C4-2B (cell line): ENCODE results near the gene CREB5.
A peak's percentile ranks its signal among the peaks of the same experiment; 100 is the strongest.

Experiments used
- H3K27ac ChIP-seq: fragments of 450-650 bp; 2 replicates; pipeline ENCODE4 v1.5.1; 2017
- ZFX ChIP-seq: fragments of 450-650 bp; IDR thresholded peaks from 2 replicates; pipeline ENCODE4 v1.6.1; 2017
- TF ChIP-seq, protein P1 (sequence below): fragments of 450-650 bp; conservative IDR thresholded peaks from 2 replicates; pipeline ENCODE4 v1.5.1; 2017; ENCODE audit warnings: mild to moderate bottlenecking

Gene CREB5

DNA sequence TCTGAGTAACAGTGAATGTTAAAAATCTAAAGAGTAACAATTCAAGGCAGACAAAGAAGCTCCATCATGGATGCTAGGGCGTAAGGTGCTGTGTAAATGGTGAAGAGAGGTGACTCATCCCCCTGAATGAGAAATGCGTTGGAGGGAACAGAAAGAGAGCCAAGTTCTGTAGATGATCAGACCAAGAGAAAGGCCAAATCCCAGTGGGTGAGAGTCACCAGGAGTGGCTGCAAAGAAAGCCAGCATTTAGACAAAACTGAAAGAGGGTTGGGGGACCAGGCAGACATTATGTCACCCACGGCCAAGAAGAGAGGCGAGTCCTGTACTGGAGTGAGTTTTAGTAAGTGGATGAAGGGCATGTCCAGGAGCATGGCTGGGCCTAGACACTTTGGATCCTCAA, 392.7 kb downstream of the CREB5 start:
- no peak for TF ChIP-seq ZFX
- TF ChIP-seq, protein P1, sequence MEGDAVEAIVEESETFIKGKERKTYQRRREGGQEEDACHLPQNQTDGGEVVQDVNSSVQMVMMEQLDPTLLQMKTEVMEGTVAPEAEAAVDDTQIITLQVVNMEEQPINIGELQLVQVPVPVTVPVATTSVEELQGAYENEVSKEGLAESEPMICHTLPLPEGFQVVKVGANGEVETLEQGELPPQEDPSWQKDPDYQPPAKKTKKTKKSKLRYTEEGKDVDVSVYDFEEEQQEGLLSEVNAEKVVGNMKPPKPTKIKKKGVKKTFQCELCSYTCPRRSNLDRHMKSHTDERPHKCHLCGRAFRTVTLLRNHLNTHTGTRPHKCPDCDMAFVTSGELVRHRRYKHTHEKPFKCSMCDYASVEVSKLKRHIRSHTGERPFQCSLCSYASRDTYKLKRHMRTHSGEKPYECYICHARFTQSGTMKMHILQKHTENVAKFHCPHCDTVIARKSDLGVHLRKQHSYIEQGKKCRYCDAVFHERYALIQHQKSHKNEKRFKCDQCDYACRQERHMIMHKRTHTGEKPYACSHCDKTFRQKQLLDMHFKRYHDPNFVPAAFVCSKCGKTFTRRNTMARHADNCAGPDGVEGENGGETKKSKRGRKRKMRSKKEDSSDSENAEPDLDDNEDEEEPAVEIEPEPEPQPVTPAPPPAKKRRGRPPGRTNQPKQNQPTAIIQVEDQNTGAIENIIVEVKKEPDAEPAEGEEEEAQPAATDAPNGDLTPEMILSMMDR = no peak
- no peak overlapping the region for H3K27ac ChIP-seq

DNA sequence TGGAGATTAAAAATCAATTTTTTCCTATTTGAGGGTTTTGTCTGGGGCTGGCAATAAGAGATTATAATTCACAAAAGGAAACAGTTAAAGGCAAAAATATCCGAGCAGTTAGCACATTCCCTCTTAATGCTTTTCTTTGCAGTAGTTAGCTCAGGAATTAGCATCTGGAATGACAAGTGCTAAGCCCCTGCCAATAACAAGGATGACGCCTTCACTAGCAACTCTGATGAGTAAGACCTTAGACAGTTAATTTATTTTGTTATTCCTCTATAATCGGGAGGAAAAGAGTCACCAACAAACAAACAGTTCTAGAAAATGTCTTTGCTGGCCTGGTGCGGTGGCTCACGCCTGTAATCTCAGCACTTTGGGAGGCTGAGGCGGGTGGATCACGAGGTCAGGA, 394.5 kb downstream of the CREB5 start:
- TF ChIP-seq ZFX = no peak
- TF ChIP-seq, protein P1 = no peak
- H3K27ac ChIP-seq = no peak overlapping the region

DNA sequence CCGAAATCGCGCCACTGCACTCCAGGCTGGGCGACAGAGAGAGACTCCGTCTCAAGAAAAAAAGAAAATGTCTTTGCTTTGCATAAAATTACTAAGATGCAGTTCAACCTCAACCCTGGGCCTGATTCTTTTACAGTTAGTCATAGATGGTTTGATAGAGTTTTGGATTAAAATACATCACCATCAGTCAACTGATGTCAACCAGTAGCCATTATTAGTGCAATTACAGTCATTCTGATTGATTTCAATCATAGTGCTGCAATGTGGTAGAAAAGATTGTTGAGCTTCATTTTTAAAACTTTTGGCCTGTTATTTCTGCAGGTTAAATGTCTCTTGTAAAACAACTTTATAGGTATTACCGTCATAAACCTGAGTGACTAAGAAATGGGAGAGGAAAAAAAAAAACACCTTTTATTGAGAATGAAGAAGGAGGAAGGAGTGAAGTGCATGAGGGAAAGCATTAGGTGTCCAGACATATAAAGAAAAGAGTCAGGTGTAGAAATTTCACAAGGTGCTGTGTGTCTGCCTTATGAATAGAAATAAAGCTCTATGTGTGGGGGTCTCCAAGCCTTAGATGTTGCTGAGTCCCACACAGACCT, 395.2 kb downstream of the CREB5 start:
- no peak overlapping the region for H3K27ac ChIP-seq

DNA sequence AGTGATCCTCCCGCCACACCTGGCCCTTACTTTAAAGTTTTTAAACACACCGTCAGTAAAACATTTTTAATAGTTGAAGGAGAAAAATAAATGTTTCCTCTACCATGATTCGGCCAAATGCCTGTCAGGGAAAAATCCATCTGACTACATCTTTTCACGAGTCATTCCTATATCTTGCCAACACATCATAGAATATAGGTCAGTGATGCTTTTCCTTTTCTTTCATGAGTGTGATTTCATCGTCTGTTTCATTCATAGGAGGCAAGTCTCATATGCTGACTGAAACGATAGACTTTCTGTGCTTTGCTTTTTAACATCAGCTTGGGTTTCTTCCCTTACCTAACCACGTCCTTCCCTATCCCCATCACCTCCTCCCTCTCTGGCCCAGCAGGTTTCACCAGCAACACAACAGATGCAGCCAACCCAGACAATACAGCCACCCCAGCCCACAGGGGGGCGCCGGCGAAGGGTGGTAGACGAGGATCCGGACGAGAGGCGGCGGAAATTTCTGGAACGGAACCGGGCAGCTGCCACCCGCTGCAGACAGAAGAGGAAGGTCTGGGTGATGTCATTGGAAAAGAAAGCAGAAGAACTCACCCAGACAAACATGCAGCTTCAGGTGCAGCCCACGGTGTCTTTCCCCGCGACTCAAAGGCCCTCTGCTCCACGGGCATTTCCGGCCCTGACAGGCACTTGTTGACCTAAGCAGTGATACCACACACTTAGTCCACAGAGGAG, 396.6 kb downstream of the CREB5 start:
- no peak overlapping the region for H3K27ac ChIP-seq
- TF ChIP-seq, protein P1 = peak; percentile 13; the same call in 1 of the 2 replicates
- no peak for TF ChIP-seq ZFX

More for the DNA sequence above, 395.2 kb downstream of the CREB5 start:
- TF ChIP-seq, protein P1 = no peak
- no peak for TF ChIP-seq ZFX

DNA sequence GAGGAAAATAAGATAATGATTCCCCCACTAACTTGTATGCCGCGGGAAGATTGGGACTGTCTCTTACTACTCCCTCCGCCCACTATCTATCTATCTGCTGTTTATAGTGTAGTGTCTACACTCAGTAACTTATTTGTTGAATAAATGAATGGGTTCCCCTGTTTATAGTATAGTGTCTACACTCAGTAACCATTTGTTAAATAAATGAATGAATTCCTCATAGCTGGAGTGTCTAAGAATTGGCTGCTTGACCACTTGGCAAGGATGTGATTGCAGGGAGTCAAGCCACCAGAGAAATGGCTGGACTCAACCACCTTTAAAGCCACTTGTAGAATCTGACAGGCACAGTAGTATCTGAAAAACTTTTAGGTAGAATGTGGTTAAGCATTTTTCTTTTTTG, 398.7 kb downstream of the CREB5 start:
- no peak overlapping the region for H3K27ac ChIP-seq
- no peak for TF ChIP-seq ZFX
- TF ChIP-seq, protein P1 = no peak

DNA sequence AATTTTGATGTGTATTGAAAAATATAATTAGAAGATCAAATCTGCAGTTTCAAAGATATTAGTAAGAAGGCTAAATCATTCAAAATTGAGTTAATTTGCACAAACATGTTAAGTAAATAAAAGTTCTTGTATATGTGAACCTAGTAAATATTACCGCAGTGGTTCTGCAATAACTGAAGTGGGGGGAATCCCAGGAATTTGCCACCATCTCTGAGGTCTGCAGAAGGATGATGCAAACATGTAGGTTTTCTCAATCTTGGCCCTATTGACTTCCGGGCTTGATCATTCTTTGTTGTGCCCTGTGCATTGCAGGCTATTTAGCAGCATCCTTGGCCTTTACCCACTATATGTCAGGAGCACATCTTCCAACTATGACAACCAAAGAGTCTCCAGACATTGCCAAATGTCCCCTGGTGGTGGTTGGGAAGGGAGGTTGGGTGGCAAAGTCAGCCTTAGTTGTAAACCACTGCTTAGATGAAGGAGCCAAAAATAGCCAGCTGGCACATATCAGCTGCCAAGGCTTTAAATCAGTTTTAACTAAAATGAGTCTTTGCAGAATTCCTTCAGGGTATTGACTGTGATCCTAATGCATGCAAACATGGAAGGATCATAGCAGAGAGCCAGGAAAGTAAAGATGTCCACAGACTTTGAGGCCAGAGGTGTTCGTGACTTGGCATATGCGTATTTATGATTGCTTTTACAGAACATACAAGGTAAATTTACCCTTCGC, 399.5 kb downstream of the CREB5 start:
- H3K27ac ChIP-seq = no peak overlapping the region
- TF ChIP-seq, protein P1 = no peak
- TF ChIP-seq ZFX = no peak

DNA sequence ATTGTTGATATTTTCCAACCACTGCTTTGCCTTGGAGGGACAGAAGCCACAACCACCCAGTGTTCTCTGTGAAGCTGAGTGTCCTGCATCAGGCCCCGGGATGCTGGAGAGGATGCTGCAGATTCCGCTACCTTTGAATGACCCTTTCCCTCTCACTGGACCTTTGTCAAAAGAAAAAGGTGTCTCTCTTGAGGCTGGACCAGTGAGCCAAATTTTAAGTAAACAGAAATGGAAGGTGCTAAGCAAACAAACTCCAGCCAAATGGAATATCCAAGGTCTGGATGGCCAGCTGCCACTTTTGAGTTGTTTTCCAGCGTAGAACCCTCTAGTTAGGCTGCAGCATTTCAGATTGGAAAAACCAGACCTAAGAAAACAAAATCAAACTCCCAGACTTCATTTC, 400.3 kb downstream of the CREB5 start:
- no peak for TF ChIP-seq ZFX
- TF ChIP-seq, protein P1 = no peak

More for the DNA sequence above, 400.3 kb downstream of the CREB5 start:
- H3K27ac ChIP-seq = no peak overlapping the region
